Stimulated activated naive CD8-positive, alpha-beta T cell treated with anti-CD3 and anti-CD28 coated beads, Interleukin-15, Interleukin-2, amounts not matched to agents 100 ng/mL and 50 ng/mL, for 24 hours (primary cell): ENCODE measurements around the gene GRIP2.

Experiments
- H3K27ac Mint-ChIP-seq: one replicate; pipeline ENCODE4 v1.8.0; 2021; ENCODE audit warnings: mild to moderate bottlenecking, mixed read lengths
- H3K27me3 Mint-ChIP-seq: one replicate; pipeline ENCODE4 v1.8.0; 2021; ENCODE audit warnings: mixed read lengths
- H3K36me3 Mint-ChIP-seq: one replicate; pipeline ENCODE4 v1.8.0; 2021; ENCODE audit warnings: low read depth, mixed read lengths
- H3K4me1 Mint-ChIP-seq: one replicate; pipeline ENCODE4 v1.8.0; 2021; ENCODE audit warnings: low read depth, mixed read lengths
- H3K4me3 Mint-ChIP-seq: one replicate; pipeline ENCODE4 v1.8.0; 2021; ENCODE audit warnings: mild to moderate bottlenecking, mixed read lengths
- H3K9me3 Mint-ChIP-seq: one replicate; pipeline ENCODE4 v1.8.0; 2021; ENCODE audit warnings: mixed read lengths

GRIP2 gene

GRCh38 chr3:14537590-14538450 lies 2.3 kb downstream of the GRIP2 start:
- peaks cover 3% of the 10 kb centered on the region for H3K27me3 Mint-ChIP-seq

GRCh38 chr3:14536837-14537589 lies 3.1 kb downstream of the GRIP2 start:
- no peaks in the 10 kb centered on the region for H3K9me3 Mint-ChIP-seq
- H3K27ac Mint-ChIP-seq, result no peak overlapping the region
- H3K4me1 Mint-ChIP-seq, result no peaks in the 10 kb centered on the region
- H3K27me3 Mint-ChIP-seq, result peaks cover 4% of the 10 kb centered on the region
- H3K4me3 Mint-ChIP-seq, result no peak overlapping the region
- no peaks in the 10 kb centered on the region for H3K36me3 Mint-ChIP-seq

More at GRCh38 chr3:14537590-14538450, 2.3 kb downstream of the GRIP2 start:
- Mint-ChIP-seq H3K4me3 (no peak overlapping the region), H3K27ac (no peak overlapping the region), H3K9me3 (no peaks in the 10 kb centered on the region), H3K36me3 (no peaks in the 10 kb centered on the region), H3K4me1 (no peaks in the 10 kb centered on the region)

DNA sequence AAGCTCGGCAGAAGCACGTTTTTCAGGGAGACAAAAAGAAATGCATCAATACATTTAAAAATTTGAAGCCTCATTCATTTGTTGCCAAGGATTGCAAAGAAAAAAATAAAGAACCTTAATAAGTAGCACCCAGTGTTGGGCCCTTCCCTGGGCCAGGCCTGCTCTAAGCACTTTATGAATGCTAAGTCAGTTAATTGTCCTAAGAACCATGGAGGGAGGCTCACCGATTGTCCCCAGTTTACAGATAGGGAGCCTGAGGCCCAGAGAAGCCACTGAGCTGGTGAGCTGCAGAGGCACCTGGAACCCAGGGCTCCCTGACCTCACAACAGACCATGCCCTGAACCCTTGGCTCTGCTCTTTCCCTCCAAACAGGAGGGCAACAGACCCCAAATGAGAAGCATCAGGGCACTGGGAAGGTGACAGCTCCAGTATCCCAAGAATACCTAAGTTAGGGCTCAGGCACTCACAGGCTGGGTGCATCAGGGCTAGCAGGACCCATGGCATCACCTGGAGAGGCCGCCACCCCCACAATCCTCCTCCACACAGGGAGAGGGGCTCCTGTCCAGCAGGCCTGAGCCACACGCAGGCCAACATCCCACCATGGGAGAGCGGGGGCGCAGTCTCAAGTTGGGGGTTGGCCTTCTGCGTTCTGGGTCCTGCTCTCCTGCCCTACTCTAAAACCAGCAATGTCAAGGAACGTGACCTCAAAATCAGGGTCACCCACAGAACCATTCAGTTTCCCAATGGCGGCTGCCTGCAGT lies 3.9 kb downstream of the GRIP2 start:
- no peaks in the 10 kb centered on the region for H3K4me1 Mint-ChIP-seq

DNA sequence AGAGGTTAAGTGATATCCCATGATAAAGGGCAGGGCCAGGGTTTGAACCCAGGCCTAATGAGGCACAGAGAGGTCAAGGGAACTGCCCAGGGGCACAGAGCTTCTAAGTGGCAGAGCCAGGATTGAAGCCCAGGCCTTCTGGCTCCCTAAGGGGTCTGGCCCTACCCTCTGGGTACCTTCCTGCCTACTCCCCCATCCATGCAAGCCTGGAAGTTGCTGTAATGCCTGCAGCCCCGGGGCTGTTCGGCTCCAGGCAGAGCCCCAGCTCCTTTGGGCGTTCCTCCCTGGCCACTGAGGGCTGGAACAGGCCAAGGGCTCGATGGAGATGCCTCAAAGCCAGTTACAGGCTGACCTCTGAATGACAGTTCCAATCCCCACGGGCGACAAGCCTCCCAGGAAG lies 4.5 kb downstream of the GRIP2 start:
- no peaks in the 10 kb centered on the region for H3K36me3 Mint-ChIP-seq
- no peaks in the 10 kb centered on the region for H3K4me1 Mint-ChIP-seq
- H3K27ac Mint-ChIP-seq, result no peak overlapping the region
- no peak overlapping the region for H3K4me3 Mint-ChIP-seq
- peaks cover 4% of the 10 kb centered on the region for H3K27me3 Mint-ChIP-seq
- H3K9me3 Mint-ChIP-seq, result no peaks in the 10 kb centered on the region

More for the DNA sequence above, 3.9 kb downstream of the GRIP2 start:
- Mint-ChIP-seq H3K27me3 (peaks cover 4% of the 10 kb centered on the region), H3K9me3 (no peaks in the 10 kb centered on the region), H3K27ac (no peak overlapping the region), H3K4me3 (no peak overlapping the region), H3K36me3 (no peaks in the 10 kb centered on the region)

DNA sequence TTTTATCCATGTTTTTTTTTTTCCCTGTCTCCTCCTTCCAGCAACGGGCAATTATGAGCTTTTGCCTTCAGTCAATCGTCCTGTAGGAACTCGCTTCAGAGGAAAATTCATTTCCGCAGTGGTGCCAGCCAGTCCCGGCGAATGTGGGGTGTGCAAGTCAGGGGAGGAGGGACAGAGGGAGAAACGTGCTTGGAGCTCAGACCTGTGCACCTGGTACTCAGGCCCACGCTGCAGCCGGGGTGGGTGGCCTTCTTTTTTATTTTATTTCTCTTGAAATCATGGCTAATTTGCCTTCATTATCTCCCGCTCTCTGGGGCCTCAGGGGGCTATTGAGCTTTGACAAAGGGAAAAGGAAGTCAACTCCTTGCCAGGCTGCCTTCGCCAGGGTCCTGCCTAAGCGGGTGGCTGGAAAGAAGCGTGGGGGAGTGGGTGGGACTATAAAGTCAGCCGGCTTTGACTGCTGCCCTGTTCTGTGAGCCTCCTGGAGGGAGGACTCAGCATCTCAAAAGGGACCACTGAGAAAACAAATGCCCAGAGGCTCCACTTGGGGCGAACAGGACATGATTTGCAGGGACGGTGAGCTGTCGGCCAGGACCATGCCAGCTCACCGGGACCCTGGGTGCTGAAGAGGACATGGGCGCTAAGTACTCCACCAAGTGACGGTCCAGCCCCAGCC lies 5.5 kb downstream of the GRIP2 start:
- Mint-ChIP-seq H3K9me3 (no peaks in the 10 kb centered on the region), H3K4me1 (no peaks in the 10 kb centered on the region), H3K4me3 (no peak overlapping the region), H3K36me3 (no peaks in the 10 kb centered on the region), H3K27ac (no peak overlapping the region), H3K27me3 (peaks cover 8% of the 10 kb centered on the region)

DNA sequence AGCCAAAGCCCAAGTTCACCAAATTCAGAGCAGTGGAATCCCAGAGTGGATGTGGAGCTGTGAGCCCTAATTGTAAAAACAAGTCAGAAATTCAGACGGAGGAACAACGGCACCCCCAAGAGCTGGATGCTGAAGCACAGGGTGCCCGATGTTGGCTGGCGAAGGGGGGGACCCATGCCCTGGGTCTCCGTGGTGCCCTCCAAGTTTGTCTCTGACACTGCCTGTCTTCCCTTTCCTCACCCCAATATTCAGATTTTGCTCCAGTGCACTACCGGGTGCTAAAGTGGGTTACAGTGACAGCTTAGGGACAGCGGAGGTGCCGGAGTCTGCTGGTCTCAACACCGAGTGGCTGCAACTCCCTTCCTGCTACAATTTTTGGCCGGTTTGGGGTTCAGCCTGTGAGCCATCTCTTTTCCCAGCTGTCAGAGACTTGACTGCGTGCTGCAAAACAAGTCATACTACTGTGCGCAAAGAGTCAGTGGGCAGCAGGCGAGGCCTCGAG lies 6.6 kb downstream of the GRIP2 start:
- Mint-ChIP-seq H3K36me3 (no peaks in the 10 kb centered on the region), H3K4me1 (no peaks in the 10 kb centered on the region), H3K27me3 (peaks cover 11% of the 10 kb centered on the region), H3K9me3 (no peaks in the 10 kb centered on the region), H3K4me3 (no peak overlapping the region), H3K27ac (no peak overlapping the region)

GRCh38 chr3:14532691-14533456 lies 7.3 kb downstream of the GRIP2 start:
- no peaks in the 10 kb centered on the region for H3K4me1 Mint-ChIP-seq
- H3K36me3 Mint-ChIP-seq, result no peaks in the 10 kb centered on the region
- H3K9me3 Mint-ChIP-seq, result no peaks in the 10 kb centered on the region
- H3K4me3 Mint-ChIP-seq, result no peak overlapping the region
- H3K27ac Mint-ChIP-seq, result no peak overlapping the region
- peaks cover 14% of the 10 kb centered on the region for H3K27me3 Mint-ChIP-seq

DNA sequence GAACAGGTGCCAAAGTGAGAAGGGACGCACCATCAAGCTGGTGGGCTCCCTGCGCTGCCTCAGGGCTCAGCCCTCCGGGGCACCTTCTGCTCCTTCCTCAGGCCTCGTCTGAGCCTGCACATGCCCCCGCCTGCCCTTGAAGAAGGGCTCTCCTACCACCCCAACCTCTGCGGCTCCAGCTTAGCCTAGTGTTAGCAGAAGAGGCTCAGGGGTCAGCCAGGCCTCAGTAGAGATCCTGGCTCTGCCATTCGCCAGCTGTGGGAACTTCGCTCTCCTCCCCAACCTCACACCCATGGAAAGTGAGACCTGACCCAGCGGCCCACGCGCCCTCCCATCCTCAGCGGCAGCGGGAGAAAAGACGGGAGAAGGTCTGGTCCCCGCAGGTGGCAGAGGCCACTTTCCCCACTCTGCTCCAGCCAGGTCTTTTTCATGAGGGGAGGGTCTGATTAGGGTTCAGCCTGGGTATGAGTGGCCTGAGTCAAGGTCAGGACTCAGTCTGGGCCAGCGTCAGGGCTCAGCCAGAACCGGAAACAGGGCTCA lies 8.2 kb downstream of the GRIP2 start:
- H3K4me3 Mint-ChIP-seq, result no peak overlapping the region
- H3K9me3 Mint-ChIP-seq, result no peaks in the 10 kb centered on the region
- no peaks in the 10 kb centered on the region for H3K4me1 Mint-ChIP-seq
- H3K27ac Mint-ChIP-seq, result no peak overlapping the region
- no peaks in the 10 kb centered on the region for H3K36me3 Mint-ChIP-seq
- peaks cover 19% of the 10 kb centered on the region for H3K27me3 Mint-ChIP-seq

- no peak overlapping the region for H3K4me3 Mint-ChIP-seq
- no peaks in the 10 kb centered on the region for H3K9me3 Mint-ChIP-seq
- no peak overlapping the region for H3K27ac Mint-ChIP-seq
- no peaks in the 10 kb centered on the region for H3K4me1 Mint-ChIP-seq
- no peaks in the 10 kb centered on the region for H3K36me3 Mint-ChIP-seq
- H3K27me3 Mint-ChIP-seq, result peaks cover 19% of the 10 kb centered on the region
Measured at GRCh38 chr3:14528081-14528480, 12.1 kb downstream of the GRIP2 start.

DNA sequence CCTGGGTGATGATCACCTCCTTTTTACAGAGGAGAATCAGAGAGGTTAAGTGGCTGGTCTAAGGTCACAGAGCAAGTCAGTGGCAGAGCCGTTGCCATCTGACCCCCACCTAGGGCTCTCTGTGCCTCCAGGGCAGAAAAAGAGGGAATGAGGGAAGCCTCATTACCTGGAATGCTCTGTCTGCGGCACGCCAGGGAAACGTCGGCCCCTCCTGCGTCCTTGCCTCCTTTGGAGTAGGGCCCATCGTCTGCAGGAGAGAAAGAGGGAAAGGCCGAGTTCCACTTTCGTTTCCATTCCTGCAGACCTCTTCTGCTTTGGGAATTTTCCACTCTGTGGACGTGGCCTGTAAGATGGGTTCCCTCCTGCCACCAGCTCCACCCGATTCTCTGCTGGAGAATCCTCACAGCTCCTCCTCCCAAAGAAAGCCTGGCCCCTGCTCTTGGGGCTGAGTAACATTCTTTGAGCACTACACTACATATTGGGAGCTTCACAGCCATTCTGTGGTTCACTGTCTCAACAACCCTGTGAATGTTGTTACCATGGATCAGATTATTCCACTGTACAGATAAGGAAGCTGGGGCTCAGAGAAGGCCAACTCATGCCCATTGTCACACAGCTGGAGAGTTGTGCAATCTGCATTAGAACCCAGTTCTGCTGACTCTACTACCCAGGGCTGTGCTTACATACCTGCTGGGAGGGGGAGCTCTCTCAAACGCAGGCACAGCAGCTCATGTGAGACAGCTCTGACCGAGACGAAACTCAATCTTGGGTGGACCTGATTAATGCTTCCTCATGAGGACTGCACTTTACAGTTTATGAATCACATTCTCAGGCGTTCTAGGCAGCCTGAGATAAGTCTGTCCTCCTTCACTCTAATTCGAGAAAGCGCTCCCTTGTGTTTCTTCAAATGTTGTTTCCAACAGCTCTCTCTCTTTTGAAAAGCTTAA lies 14.2 kb downstream of the GRIP2 start:
- Mint-ChIP-seq H3K4me1 (no peaks in the 10 kb centered on the region), H3K27me3 (peaks cover 18% of the 10 kb centered on the region), H3K4me3 (no peak overlapping the region), H3K27ac (no peak overlapping the region), H3K9me3 (no peaks in the 10 kb centered on the region), H3K36me3 (no peaks in the 10 kb centered on the region)

DNA sequence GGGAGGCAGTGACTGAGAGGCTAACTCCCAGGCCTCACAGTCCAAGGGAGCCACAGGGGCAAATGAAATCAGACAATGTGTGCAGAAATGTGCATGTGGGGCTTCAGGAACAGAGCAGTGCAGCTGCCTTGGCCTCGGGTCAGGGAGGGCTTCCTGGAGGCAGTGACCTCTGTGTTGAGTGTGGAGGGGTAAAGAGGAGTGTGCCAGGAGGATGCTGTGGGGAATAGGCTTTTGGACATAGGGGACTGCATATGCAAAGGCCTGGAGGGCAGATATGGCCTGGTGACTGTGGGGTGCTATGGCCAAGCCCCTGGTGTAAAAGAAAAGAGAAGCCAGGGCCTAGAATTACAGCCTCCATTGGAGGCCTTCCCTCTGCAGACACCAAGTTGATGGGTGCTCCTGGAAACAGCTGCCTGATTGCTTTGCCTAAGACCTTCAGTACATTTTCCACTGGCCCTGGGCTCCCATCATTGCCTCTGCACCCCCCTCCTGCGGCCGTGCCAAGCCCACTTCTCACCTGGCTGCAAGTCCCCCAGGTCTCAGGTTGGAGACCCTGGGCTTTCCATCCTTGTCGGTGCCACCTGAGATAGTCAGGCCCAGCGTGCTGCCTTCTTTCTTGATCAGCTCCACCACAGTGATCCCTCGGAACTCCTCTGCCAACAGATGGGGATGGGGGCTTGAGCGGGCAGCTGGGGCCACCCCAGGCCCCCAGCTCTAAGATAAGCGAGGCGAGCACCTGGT lies 15.1 kb downstream of the GRIP2 start:
- Mint-ChIP-seq H3K36me3 (no peaks in the 10 kb centered on the region), H3K4me1 (no peaks in the 10 kb centered on the region), H3K27ac (no peak overlapping the region), H3K27me3 (peaks cover 16% of the 10 kb centered on the region), H3K9me3 (no peaks in the 10 kb centered on the region), H3K4me3 (no peak overlapping the region)

GRCh38 chr3:14524311-14524711 lies 15.8 kb downstream of the GRIP2 start:
- H3K9me3 Mint-ChIP-seq, result no peaks in the 10 kb centered on the region
- peaks cover 12% of the 10 kb centered on the region for H3K27me3 Mint-ChIP-seq
- H3K4me3 Mint-ChIP-seq, result no peak overlapping the region
- no peak overlapping the region for H3K27ac Mint-ChIP-seq
- no peaks in the 10 kb centered on the region for H3K36me3 Mint-ChIP-seq
- no peaks in the 10 kb centered on the region for H3K4me1 Mint-ChIP-seq
